Fibroblast of lung (primary cell): ENCODE measurements around the gene HOXA9.

Experiments
- EZH2 ChIP-seq: IDR thresholded peaks from 2 replicates; pipeline ENCODE4 v1.5.1; 2012; ENCODE audit warnings: low read length, control low read depth, mild to moderate bottlenecking; ENCODE audit errors: missing control alignments
- TF ChIP-seq, protein P1 (sequence below), 2 donors: IDR thresholded peaks in 1 of 2; conservative IDR thresholded peaks in 1 of 2; 1 replicate in 1 of 2; 2 replicates in 1 of 2; pipeline ENCODE4 v1.5.1; 2011 to 2012; ENCODE audit warnings: low read length in 2 of 2, control low read depth in 1 of 2, inconsistent platforms in 1 of 2, low read depth in 1 of 2, mild to moderate bottlenecking in 1 of 2

DNA sequence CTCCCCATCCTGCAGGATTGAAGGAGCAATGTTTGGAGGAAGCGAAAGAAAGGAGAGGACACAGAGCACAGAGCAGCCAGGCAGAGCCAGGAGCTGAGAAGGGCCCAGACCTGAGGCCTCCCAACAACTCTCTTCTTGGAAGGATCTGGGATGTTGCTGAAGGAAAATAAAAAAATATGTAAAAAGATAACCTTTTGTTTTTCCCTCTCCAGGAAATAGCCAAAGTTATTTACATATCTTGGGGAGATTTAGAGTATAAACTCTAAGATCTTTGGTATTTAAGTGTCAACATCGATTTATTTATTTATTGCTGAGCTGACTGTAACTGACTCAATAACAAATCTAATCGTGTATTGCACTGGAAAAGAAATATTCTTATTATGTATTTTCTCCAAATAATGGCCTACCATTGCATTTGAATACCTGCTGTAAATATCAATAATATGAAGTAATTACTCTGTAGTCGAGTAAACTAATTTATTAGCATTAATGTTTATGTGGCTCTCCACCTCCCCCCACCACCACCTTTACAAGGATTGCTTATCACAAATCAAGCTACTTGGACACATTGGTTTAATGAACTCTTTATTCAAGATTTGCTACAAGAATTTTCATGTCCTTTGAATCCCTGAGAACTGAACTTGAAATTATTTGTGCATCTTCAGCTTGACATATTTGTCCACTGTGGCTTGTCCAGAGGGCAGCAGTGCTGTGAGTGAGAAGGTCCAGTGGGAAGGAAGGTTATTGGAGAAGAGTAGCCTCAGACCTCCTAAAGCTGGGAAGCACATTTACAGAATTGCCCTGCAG is 21.5 kb upstream of the HOXA9 start:
- TF ChIP-seq, protein P1, sequence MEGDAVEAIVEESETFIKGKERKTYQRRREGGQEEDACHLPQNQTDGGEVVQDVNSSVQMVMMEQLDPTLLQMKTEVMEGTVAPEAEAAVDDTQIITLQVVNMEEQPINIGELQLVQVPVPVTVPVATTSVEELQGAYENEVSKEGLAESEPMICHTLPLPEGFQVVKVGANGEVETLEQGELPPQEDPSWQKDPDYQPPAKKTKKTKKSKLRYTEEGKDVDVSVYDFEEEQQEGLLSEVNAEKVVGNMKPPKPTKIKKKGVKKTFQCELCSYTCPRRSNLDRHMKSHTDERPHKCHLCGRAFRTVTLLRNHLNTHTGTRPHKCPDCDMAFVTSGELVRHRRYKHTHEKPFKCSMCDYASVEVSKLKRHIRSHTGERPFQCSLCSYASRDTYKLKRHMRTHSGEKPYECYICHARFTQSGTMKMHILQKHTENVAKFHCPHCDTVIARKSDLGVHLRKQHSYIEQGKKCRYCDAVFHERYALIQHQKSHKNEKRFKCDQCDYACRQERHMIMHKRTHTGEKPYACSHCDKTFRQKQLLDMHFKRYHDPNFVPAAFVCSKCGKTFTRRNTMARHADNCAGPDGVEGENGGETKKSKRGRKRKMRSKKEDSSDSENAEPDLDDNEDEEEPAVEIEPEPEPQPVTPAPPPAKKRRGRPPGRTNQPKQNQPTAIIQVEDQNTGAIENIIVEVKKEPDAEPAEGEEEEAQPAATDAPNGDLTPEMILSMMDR (conservative IDR thresholded peaks at IDR 0.05 in 1 of 2, IDR thresholded peaks at IDR 0.05 in 1 of 2; ENCODE audit: low read depth in 1 of 2, low read length in 2 of 2) = no peak
- TF ChIP-seq EZH2 = no peak
